ENCODE measurements around the gene MUC5B.

- TF ChIP-seq CTCF (IDR thresholded peaks at IDR 0.05) (no peak), POLR2A (IDR thresholded peaks at IDR 0.05) (no peak), POLR2AphosphoS5 (IDR thresholded peaks at IDR 0.05) (no peak)
Observed at GRCh38 chr11:1263010-1263409, 40.1 kb downstream of the MUC5B start.
